Heart right ventricle (tissue), 16 donors: ENCODE results near the gene FGGY. TPM values are rescaled to one million over a fixed set of nuclear protein-coding genes. Genes with fewer than 3 reads are reported as not detected.
A peak's percentile ranks its signal among the peaks of the same experiment; 100 is the strongest.

Experiments
- ATAC-seq, 8 donors: fragments of 200-7000 bp; cut with Tn5 transposase; one replicate each; pipeline ENCODE4 v1.9.1; 2020; ENCODE audit warnings: mild to moderate bottlenecking in 8 of 8, moderate library complexity in 8 of 8, moderate number of reproducible peaks in 1 of 8
- DNase-seq, 2 donors: peaks; one replicate each; pipeline ENCODE4 v3.0.0-alpha.2; 2020
- H3K27ac ChIP-seq, 10 donors: fragments of 200-600 bp; sonication (generic) in 2 of 10; one replicate each; pipeline versions ENCODE4 v1.5.0 to v1.8.0; 2020 to 2022; ENCODE audit warnings: mild to moderate bottlenecking in 3 of 10
- H3K27me3 ChIP-seq, 7 donors: fragments of 200-600 bp; one replicate each; pipeline ENCODE4 v1.8.0; 2021 to 2022; ENCODE audit warnings: mild to moderate bottlenecking in 2 of 7
- H3K36me3 ChIP-seq, 9 donors: fragments of 200-600 bp; sonication (generic) in 1 of 9; one replicate each; pipeline versions ENCODE4 v1.5.0 to v1.8.0; 2020 to 2022; ENCODE audit warnings: mild to moderate bottlenecking in 2 of 9
- H3K4me1 ChIP-seq, 9 donors: fragments of 200-600 bp; sonication (generic) in 1 of 9; one replicate each; pipeline versions ENCODE4 v1.5.0 to v1.8.0; 2020 to 2022; ENCODE audit warnings: mild to moderate bottlenecking in 4 of 9
- H3K4me3 ChIP-seq, 10 donors: fragments of 200-600 bp; sonication (generic) in 2 of 10; one replicate each; pipeline versions ENCODE4 v1.5.0 to v1.8.0; 2020 to 2022; ENCODE audit warnings: mild to moderate bottlenecking in 7 of 10, moderate library complexity in 2 of 10
- H3K9me3 ChIP-seq, 11 donors: fragments of 200-600 bp in 10 of 11; sonication (generic) in 2 of 11; one replicate each; pipeline versions ENCODE4 v1.5.0 to v1.8.0; 2013 to 2022; ENCODE audit warnings: mild to moderate bottlenecking in 2 of 11, control low read depth in 1 of 11, moderate library complexity in 1 of 11
- WGBS, 2 donors: extraction: QIAGEN DNeasy Blood & Tissue Kit; methylation state at CpG; one replicate each; pipeline ENCODE4 v1.1.7; 2013; ENCODE audit warnings: inconsistent platforms in 1 of 2; 5-methylcytosine and 5-hydroxymethylcytosine counted together
- intact Hi-C, 10 donors: fragments of 100-400 bp; cut with DNase I; formaldehyde crosslinking; loops; one replicate each; pipeline versions ENCODE4 v1.11.1 to v1.14.2; 2022
- polyA plus RNA-seq, 2 donors: library from polyadenylated mRNA; stranded (reverse); fragments of 200-250 nt; gene quantifications; one replicate each; pipeline ENCODE4 v1.2.3, GENCODE V29; 2013
- total RNA-seq, 10 donors: library from RNA; stranded (reverse); fragmentation: NEBNext Ultra II Directional in 3 of 10; extraction: Animal tissue kit (Norgen Biotek cat#: 25700) in 3 of 10; gene quantifications; one replicate each; pipeline versions ENCODE4 v1.2.1 to v1.2.4, GENCODE V29; 2021 to 2023
- TF ChIP-seq, protein P1 (sequence below), 9 donors: fragments of 200-600 bp; sonication (generic) in 2 of 9; IDR thresholded peaks; one replicate each; pipeline versions ENCODE4 v1.5.0 to v1.8.0; 2021 to 2022; ENCODE audit warnings: antibody characterized with exemption in 9 of 9, mild to moderate bottlenecking in 5 of 9, moderate library complexity in 1 of 9
- donor health status: Arrhythmogenic right ventricular cardiomyopathy.
- donor health status: ischemic (EF 13 %, LVEDD 7.1; RV severe dilation, severe dysfunction).
- donor health status: healthy with polysubstance abuse.
- donor health status: DM: no; HTN: yes; CAD: no.
- donor health status: DM: no; HTN: no; CAD: no.
- donor health status: ischemic (EF 25% LVEDD 6.9; RV normal size, moderate dysfunction).
- donor health status: ischemic (EF 25% LVEDD 5.7; RV mildly dilated, moderate dysfunction).
- donor health status: healthy.
- donor health status: DM: yes; HTN: yes; CAD: no.
- donor health status: Ischemic cardiomyopathy.
- donor health status: ischemic (EF 35%, LVEDD 5.7; RV mildly dilated, moderate dysfunction).
- donor health status: nonischemic (EF 11% LVEDD 7.7; RV severe dilation, severe dysfunction).
- donor health status: DM: yes; HTN: yes; CAD: no.
- donor health status: PGD.
- donor health status: ischemic (EF 29% LVEDD 5.4; RV normal size, mild dysfunction).
- donor health status: nonischemic (EF 23%, LVEDD 6.1; RV moderate dilation, normal function).

FGGY gene
- total and polyA plus RNA-seq, 12 donors = 3.1 to 51.8 (median 34.7) TPM

DNA sequence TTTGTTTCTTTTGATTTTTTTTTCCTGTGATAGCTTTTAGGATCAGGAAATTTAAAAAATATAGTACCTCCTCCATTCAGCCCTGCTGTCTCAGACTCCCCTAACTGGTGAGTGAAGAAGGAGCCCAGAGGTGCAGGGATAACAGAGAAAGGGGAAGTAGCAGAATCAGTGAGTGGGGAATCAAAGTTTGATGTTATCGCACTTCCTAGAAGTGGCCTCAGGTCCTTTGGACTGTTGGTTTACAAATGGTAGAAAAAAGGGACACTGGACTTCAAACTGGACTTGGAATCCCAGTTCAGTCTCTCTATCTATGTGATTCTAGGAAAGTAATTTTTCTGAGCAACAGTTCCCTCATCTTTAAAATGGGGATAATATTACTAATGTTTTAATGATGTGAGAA is 99.5 kb downstream of the FGGY start:
- Histone ChIP-seq H3K27me3 (no peaks in the 10 kb centered on the region), H3K27ac (peak overlapping the region in 1 of 10 donors; percentile 96), H3K9me3 (no peaks in the 10 kb centered on the region), H3K4me3 (no peak overlapping the region), H3K4me1 (peaks cover 6 to 39% (median 26%) of the 10 kb centered on the region in 9 donors), H3K36me3 (no peaks in the 10 kb centered on the region)
- TF ChIP-seq, protein P1, sequence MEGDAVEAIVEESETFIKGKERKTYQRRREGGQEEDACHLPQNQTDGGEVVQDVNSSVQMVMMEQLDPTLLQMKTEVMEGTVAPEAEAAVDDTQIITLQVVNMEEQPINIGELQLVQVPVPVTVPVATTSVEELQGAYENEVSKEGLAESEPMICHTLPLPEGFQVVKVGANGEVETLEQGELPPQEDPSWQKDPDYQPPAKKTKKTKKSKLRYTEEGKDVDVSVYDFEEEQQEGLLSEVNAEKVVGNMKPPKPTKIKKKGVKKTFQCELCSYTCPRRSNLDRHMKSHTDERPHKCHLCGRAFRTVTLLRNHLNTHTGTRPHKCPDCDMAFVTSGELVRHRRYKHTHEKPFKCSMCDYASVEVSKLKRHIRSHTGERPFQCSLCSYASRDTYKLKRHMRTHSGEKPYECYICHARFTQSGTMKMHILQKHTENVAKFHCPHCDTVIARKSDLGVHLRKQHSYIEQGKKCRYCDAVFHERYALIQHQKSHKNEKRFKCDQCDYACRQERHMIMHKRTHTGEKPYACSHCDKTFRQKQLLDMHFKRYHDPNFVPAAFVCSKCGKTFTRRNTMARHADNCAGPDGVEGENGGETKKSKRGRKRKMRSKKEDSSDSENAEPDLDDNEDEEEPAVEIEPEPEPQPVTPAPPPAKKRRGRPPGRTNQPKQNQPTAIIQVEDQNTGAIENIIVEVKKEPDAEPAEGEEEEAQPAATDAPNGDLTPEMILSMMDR (IDR thresholded peaks at IDR 0.05) = no peak
- DNase-seq = no peak
- WGBS, 2 donors = 98 to 100% methylated on average over 1 of the region's 1 CpG
- no peak for ATAC-seq
- intact Hi-C loops = loop anchor here in 1 of 10 donors (10.0 kb wide), 1 partner anchor 308 kb away; no protein-coding TSS in a partner anchor

DNA sequence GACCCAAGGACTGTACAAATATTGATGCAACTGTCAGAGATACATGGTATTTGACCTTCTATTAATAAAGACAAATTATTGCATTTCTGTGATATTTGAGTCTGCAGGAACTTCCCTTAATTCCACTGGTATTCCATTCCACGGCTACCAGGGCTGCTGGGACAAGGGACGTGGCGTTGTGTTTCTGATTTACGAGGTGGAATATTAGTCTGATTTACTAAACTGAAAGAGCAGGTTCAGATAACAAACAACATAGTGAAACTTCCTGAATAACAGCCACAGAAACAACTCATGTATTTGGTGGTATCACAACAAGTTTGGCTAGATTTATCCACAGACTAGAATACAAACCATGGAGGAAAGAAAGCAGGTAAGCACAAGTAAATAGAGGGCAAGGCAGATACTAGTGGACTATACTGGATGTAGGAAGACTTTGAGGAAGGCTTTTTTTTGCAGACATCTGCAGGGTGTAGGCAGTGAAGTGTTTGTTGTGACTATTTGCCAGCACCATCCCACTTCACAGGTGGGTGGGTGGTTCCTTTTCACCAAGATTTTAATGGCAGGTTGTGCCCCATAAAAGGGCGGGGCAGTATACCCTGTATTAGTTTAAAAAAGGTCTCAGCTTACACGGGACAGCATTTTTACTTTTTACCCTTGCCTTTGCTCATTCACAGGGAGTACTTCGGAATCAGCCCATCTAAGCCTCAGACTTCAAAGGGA is 100.4 kb downstream of the FGGY start:
- H3K4me3 ChIP-seq = no peak overlapping the region
- no peaks in the 10 kb centered on the region for H3K36me3 ChIP-seq
- intact Hi-C loops = loop anchor here in 1 of 10 donors (10.0 kb wide), 1 partner anchor 308 kb away; no protein-coding TSS in a partner anchor
- no peaks in the 10 kb centered on the region for H3K27me3 ChIP-seq
- DNase-seq (no peak), ATAC-seq (no peak)
- H3K9me3 ChIP-seq = no peaks in the 10 kb centered on the region
- WGBS, 2 donors = 88 to 93% methylated on average over 7 of the region's 7 CpGs
- H3K4me1 ChIP-seq = peaks cover 6 to 33% (median 25%) of the 10 kb centered on the region in 9 donors
- H3K27ac ChIP-seq = no peak overlapping the region
- TF ChIP-seq, protein P1 (IDR thresholded peaks at IDR 0.05) = no peak

DNA sequence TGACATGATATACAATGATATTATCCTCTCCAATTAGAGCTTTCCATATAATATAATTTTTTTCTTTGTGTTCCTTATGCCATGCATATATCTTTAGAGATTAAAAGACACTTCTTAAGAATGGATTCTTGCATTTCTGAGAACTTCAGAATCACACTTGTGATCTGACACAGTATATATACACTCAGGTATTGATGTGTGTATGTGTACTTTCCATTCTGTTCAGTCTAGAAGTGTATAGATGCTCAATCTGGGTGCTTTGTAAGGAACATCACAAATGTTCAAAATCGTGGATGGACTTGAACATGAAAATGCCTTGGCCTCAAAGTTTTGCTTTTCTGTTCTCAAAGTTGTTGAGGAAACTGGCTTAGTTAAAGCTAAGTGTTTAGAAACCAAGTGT is 102.7 kb downstream of the FGGY start:
- 84 to 93% methylated on average over 1 of the region's 1 CpG for WGBS, 2 donors
- intact Hi-C loops = loop anchor here in 1 of 10 donors (10.0 kb wide), 1 partner anchor 305 kb away; no protein-coding TSS in a partner anchor
- TF ChIP-seq, protein P1 (IDR thresholded peaks at IDR 0.05) = no peak

DNA sequence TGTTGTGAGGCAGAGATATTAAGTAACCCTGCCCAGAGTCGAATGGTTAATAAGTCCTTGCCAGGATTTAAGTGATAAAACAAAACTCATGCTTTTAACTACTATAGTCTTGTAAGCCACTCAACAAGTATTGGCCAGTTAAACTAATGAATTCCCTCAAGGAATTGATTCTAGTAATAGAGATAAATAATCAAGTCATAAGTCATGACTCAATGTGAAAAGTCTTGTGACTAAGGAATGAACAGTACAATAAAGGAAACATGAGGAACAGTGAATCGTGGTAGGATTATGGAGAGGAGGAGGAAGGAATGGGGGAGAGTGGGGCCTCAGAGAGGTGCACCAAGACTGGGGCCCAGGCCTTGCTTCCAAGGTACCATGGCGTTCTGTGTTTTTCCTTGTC is 104.7 kb downstream of the FGGY start:
- intact Hi-C loops = no loop called here
- Histone ChIP-seq H3K36me3 (no peaks in the 10 kb centered on the region), H3K27me3 (no peaks in the 10 kb centered on the region), H3K4me3 (no peak overlapping the region), H3K27ac (no peak overlapping the region), H3K4me1 (no peaks in the 10 kb centered on the region), H3K9me3 (peaks cover 0 to 6% (median 0%) of the 10 kb centered on the region in 11 donors)
- TF ChIP-seq, protein P1 (IDR thresholded peaks at IDR 0.05) = no peak
- WGBS, 2 donors = 92 to 95% methylated on average over 3 of the region's 3 CpGs
- ATAC-seq = no peak
- DNase-seq = no peak

More for the DNA sequence above, 102.7 kb downstream of the FGGY start:
- no peaks in the 10 kb centered on the region for H3K27me3 ChIP-seq
- H3K27ac ChIP-seq = no peak overlapping the region
- peaks cover 0 to 9% (median 3%) of the 10 kb centered on the region in 9 donors for H3K4me1 ChIP-seq
- H3K4me3 ChIP-seq = no peak overlapping the region
- no peak for DNase-seq
- H3K9me3 ChIP-seq = no peaks in the 10 kb centered on the region
- no peak for ATAC-seq
- H3K36me3 ChIP-seq = no peaks in the 10 kb centered on the region
